OCI-LY3 (cell line): ENCODE measurements around the gene CD4.
A peak's percentile ranks its signal among the peaks of the same experiment; 100 is the strongest.

Source experiments
- EZH2phosphoT487 ChIP-seq: fragments of 200-600 bp; shearing (Covaris generic); IDR thresholded peaks from 2 replicates; pipeline ENCODE4 v1.6.1; 2018; ENCODE audit warnings: antibody characterized with exemption, mixed run types, low read depth
- TF ChIP-seq, protein P1 (sequence below): fragments of 200-600, 300-600 bp; sonication (generic); IDR thresholded peaks from 2 replicates; pipeline ENCODE4 v1.5.1; 2014; ENCODE audit warnings: antibody characterized with exemption, low read length, low read depth

DNA sequence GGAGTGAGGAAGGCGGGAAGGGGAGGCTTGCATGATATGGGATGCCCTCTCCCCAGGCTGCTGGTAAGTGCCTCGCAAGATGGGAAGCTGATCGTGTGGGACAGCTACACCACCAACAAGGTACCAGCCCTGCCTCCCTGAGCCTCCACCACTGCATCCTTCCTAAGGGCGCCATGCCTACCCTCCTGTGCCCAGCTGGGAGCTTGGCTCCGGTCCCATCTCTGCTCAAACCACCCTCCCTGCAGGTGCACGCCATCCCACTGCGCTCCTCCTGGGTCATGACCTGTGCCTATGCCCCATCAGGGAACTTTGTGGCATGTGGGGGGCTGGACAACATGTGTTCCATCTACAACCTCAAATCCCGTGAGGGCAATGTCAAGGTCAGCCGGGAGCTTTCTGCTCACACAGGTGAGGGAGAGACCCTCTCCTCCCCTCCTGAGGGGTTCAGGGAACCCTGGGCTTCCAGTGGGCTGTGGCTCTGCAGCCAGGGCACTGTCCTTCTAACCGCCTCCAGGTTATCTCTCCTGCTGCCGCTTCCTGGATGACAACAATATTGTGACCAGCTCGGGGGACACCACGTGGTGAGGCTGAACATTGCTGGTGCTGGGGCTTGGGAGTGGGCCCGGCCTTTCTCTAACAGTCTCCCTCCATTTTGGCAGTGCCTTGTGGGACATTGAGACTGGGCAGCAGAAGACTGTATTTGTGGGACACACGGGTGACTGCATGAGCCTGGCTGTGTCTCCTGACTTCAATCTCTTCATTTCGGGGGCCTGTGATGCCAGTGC lies 54.0 kb downstream of the CD4 start:
- TF ChIP-seq, protein P1, sequence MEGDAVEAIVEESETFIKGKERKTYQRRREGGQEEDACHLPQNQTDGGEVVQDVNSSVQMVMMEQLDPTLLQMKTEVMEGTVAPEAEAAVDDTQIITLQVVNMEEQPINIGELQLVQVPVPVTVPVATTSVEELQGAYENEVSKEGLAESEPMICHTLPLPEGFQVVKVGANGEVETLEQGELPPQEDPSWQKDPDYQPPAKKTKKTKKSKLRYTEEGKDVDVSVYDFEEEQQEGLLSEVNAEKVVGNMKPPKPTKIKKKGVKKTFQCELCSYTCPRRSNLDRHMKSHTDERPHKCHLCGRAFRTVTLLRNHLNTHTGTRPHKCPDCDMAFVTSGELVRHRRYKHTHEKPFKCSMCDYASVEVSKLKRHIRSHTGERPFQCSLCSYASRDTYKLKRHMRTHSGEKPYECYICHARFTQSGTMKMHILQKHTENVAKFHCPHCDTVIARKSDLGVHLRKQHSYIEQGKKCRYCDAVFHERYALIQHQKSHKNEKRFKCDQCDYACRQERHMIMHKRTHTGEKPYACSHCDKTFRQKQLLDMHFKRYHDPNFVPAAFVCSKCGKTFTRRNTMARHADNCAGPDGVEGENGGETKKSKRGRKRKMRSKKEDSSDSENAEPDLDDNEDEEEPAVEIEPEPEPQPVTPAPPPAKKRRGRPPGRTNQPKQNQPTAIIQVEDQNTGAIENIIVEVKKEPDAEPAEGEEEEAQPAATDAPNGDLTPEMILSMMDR = peak; percentile 18
- TF ChIP-seq EZH2phosphoT487 = no peak
